Measurements from ENCODE around the gene JAG2.

JAG2 gene

DNA sequence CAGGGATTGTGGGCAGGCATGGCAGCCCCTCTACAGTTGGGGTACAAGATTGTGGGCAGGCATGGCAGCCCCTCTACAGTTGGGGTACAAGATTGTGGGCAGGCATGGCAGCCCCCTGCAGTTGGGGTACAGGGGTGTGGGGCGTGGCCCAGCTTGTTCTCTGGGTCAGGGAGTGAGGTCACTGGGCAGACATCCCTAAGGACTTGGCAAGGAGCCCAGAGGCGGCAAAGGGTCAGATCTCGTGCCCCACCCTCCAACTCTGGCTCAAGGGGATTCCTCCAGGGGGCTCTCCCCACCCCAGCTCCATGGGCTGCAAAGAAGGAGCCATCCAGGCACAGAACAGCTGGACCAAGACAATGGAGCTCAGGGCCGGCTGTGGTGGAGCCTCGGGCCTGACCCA lies 38.3 kb upstream of the JAG2 start:
- H3K36me3 ChIP-seq: peaks cover 7 to 35% (median 18%) of the 10 kb centered on the region in 3 donors
- H3K27ac ChIP-seq: no peak overlapping the region
- no peak for TF ChIP-seq CTCF (IDR thresholded peaks at IDR 0.05)
- no peaks in the 10 kb centered on the region for H3K9me3 ChIP-seq
- intact Hi-C loops (cut with DNase I; ENCODE audit: low total_unique reads): loop anchor here (2.0 kb wide), 1 partner anchor 324 kb away; no protein-coding TSS in a partner anchor
- peaks cover 0 to 14% of the 10 kb centered on the region in 2 donors for H3K27me3 ChIP-seq
- no peak overlapping the region for H3K4me3 ChIP-seq
- peaks cover 0 to 43% (median 29%) of the 10 kb centered on the region in 4 donors for H3K4me1 ChIP-seq
- DNase-seq: no peak

- peaks cover 7 to 24% (median 15%) of the 10 kb centered on the region in 3 donors for H3K36me3 ChIP-seq
- H3K9me3 ChIP-seq: no peaks in the 10 kb centered on the region
- DNase-seq: no peak
- H3K4me3 ChIP-seq: no peak overlapping the region
- no peak overlapping the region for H3K27ac ChIP-seq
- intact Hi-C loops (cut with DNase I; ENCODE audit: low total_unique reads): loop anchor here (2.0 kb wide), 1 partner anchor 325 kb away; no protein-coding TSS in a partner anchor
- no peak for TF ChIP-seq CTCF (IDR thresholded peaks at IDR 0.05)
- H3K27me3 ChIP-seq: peaks cover 0 to 25% of the 10 kb centered on the region in 2 donors
- H3K4me1 ChIP-seq: peaks cover 0 to 50% (median 30%) of the 10 kb centered on the region in 4 donors
Observed at GRCh38 chr14:105205673-105206208, 37.2 kb upstream of the JAG2 start.

- TF ChIP-seq CTCF (IDR thresholded peaks at IDR 0.05): no peak
- Histone ChIP-seq H3K9me3 (no peaks in the 10 kb centered on the region), H3K36me3 (peaks cover 4 to 17% (median 9%) of the 10 kb centered on the region in 3 donors), H3K4me3 (no peak overlapping the region), H3K27ac (no peak overlapping the region), H3K27me3 (peaks cover 0 to 31% of the 10 kb centered on the region in 2 donors), H3K4me1 (peaks cover 0 to 50% (median 30%) of the 10 kb centered on the region in 4 donors)
- DNase-seq: no peak
- intact Hi-C loops (cut with DNase I; ENCODE audit: low total_unique reads): no loop called here
Observed at GRCh38 chr14:105204931-105205672, 36.5 kb upstream of the JAG2 start.

GRCh38 chr14:105204206-105204930 lies 35.8 kb upstream of the JAG2 start:
- H3K4me1 ChIP-seq: peaks cover 0 to 50% (median 30%) of the 10 kb centered on the region in 4 donors
- no peak overlapping the region for H3K4me3 ChIP-seq
- peaks cover 0 to 39% of the 10 kb centered on the region in 2 donors for H3K27me3 ChIP-seq
- H3K9me3 ChIP-seq: no peaks in the 10 kb centered on the region
- H3K27ac ChIP-seq: no peak overlapping the region
- DNase-seq: no peak
- TF ChIP-seq CTCF (IDR thresholded peaks at IDR 0.05): no peak
- peaks cover 0 to 10% (median 2%) of the 10 kb centered on the region in 3 donors for H3K36me3 ChIP-seq
- intact Hi-C loops (cut with DNase I; ENCODE audit: low total_unique reads): no loop called here

DNA sequence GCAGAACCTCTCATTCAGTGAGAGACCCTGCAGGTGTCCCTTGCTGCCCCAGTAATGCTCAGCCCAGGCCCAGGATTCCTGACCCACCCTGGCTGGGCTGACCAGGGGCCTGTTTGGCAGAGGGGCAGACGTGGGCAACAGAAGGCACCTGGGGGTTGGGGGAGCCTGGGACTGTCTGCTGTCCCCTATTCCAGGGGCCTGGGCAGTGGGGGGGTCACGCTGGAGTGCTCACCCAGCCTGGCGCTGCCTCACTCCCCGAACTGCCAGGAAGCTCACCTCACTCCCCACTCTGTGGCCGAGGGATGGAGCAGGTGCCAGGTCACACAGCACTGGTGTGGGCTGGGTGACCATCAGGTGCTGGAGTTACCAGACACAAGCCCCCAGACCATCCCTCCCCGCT lies 35.1 kb upstream of the JAG2 start:
- H3K27ac ChIP-seq: no peak overlapping the region
- TF ChIP-seq CTCF (IDR thresholded peaks at IDR 0.05): no peak
- DNase-seq: no peak
- H3K27me3 ChIP-seq: peaks cover 0 to 45% of the 10 kb centered on the region in 2 donors
- H3K4me3 ChIP-seq: no peak overlapping the region
- intact Hi-C loops (cut with DNase I; ENCODE audit: low total_unique reads): no loop called here
- peaks cover 0 to 3% (median 0%) of the 10 kb centered on the region in 3 donors for H3K36me3 ChIP-seq
- peaks cover 0 to 50% (median 30%) of the 10 kb centered on the region in 4 donors for H3K4me1 ChIP-seq
- no peaks in the 10 kb centered on the region for H3K9me3 ChIP-seq

Measured in tibial artery (tissue), 4 donors.